ENCODE results near the gene DGKI.
"Not testable (repeated sequence)": the region's sequence is repeated elsewhere in the genome, so short reads cannot be mapped to it uniquely, and the experiment has no call there.

Gene DGKI

GRCh38 chr7:137734221-137734620 lies 112.6 kb downstream of the DGKI start:
- no peak for DNase-seq (ENCODE audit: low spot score)

DNA sequence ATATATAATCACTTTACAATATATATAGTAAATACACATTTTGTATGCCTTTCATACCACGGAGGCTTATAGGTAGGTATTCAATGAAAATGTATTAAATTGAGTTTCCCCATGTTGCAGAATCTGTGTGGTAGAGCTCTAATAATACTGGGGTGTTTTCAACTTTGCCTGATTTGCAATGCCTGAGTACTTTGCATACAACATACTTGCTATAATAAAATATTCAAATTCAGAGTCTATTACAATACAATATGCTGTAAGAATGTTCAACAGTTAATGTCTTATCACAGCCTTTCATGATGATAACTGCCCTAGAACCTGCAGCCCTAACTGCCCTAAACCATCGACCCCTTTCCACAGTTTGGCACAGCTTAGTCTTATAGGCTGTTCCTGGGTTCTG lies 114.6 kb downstream of the DGKI start:
- no peak for DNase-seq (ENCODE audit: low spot score)

GRCh38 chr7:137731436-137731835 lies 115.3 kb downstream of the DGKI start:
- DNase-seq (ENCODE audit: low spot score), result no peak

GRCh38 chr7:137728426-137728825 lies 118.3 kb downstream of the DGKI start:
- DNase-seq (ENCODE audit: low spot score), result no peak

GRCh38 chr7:137727413-137727812 lies 119.4 kb downstream of the DGKI start:
- DNase-seq (ENCODE audit: low spot score), result no peak

GRCh38 chr7:137718355-137718754 lies 128.4 kb downstream of the DGKI start:
- DNase-seq (ENCODE audit: low spot score), result no peak

DNA sequence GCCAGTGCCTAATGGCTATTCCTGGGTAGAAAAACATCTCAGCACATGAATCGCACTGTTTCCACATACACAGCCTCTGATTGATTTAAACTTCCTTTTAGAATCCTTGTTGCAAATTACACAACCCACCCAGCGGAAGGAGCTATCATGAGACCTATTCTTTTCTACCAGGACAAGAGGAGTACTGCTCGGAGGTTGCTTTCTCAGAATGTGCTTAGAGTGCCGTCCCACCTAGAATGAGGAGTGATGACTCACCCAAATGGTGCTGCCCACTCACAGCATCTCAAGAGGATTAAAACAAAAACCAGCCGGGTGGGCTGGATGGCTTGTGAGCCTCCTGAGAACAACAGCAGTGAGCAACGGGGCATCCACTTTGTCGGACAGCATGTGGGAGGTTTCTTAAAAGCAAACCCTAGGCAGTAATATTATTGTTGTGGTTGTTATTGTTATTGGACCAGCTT lies 128.9 kb downstream of the DGKI start:
- no peak for DNase-seq (ENCODE audit: low spot score)

DNA sequence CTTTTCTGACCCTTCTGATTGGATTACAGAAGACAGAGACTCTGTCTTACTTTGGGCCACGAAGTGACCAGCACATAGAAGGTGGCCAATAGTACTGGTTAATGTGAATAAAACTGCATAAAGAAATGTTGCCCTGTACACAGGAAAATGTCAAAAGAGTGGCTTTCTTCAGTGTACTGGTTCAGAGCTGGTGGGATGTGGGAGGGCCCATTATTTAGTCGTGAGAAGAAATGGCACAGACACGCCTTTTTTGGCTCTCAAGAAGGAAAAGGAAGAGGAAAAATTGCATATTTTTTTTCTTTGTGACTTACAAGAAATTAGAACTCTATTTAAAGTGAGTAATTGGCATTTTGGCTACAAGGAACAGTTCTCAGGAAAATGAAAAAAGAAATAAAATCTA lies 129.7 kb downstream of the DGKI start:
- DNase-seq (ENCODE audit: low spot score), result no peak

GRCh38 chr7:137716061-137716460 lies 130.7 kb downstream of the DGKI start:
- DNase-seq (ENCODE audit: low spot score), result no peak

DNA sequence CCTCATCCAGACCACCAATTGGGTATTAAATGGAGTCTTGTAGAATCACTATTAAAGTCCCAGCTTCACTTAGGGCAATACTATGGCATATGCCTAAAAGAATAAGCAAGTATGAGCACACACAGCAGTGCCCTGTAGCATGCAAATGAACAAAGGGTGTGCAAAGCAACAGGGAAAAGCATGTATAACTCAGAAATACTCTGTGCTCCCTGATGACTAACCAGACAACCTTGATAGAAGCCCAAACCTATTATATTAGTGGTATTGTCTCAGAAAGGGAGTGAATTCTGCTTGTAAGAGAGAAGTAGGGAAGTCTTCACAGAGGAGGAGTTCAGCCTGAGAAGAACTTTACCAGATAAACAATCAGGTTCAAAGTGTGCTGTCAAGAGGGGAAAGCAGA lies 131.2 kb downstream of the DGKI start:
- DNase-seq (ENCODE audit: low spot score), result no peak

GRCh38 chr7:137715121-137715520 lies 131.7 kb downstream of the DGKI start:
- DNase-seq (ENCODE audit: low spot score), result no peak

DNA sequence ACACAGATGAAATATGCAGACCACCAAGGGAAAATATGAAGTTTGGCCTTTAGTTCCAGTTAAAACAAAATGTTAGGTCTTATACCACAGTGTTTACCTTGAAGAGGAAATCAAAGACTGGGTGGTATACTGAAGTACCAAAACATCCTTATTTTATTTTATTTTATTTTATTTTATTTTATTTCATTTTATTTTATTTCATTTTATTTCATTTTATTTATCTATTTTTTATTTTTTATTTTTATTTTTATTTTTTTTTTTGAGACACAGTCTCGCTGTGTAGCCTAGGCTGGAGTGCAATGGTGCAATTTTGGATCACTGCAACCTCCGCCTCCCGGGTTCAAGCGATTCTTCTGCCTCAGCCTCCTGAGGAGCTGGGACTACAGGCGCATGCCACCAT lies 140.4 kb downstream of the DGKI start:
- not testable (repeated sequence) for DNase-seq (ENCODE audit: low spot score)

- no peak for DNase-seq (ENCODE audit: low spot score)
Observed at GRCh38 chr7:137704723-137705122, 142.1 kb downstream of the DGKI start.

GRCh38 chr7:137703291-137704010 lies 143.3 kb downstream of the DGKI start:
- DNase-seq (ENCODE audit: low spot score), result no peak

- no peak for DNase-seq (ENCODE audit: low spot score)
Observed at GRCh38 chr7:137696988-137697387, 149.8 kb downstream of the DGKI start.

- DNase-seq (ENCODE audit: low spot score), result no peak
Observed at GRCh38 chr7:137696376-137696775, 150.4 kb downstream of the DGKI start.

DNA sequence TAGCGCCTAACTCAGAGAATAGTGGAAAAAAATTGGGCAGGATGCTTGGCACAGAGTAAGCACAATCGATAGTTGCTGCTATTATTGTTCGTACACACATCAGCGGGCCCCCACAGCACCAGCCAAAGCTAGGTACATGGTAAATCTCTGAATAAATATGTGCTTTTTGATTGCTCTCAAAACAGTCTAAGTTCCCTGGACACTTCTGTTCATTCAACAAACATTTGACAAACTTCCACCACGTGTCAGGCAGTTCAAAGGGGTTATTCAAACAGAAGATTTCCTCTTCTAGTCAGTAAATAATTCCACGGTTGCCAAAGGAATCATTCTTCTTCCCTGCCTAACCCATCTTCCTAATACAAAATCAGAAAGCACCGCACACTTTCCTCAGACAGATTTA lies 150.8 kb downstream of the DGKI start:
- DNase-seq (ENCODE audit: low spot score), result no peak

DNA sequence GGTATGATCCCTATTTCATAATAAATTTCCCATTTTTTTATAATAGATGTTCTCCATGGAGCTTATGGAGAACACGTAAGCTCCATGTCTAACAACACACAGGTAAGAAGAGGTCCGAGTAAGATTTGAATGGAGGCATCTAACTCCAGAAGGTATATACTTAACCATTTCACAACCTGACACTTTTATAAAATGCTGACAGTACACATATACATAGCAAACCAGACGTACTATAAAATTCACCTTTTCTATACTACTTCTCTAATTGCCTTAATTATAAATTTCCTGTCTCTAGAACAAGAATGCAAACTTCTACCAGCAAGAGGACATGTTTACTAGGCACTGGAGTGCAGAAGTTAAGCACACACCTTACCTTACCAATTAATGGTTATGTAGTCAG lies 151.3 kb downstream of the DGKI start:
- DNase-seq (ENCODE audit: low spot score), result no peak

- DNase-seq (ENCODE audit: low spot score), result no peak
Observed at GRCh38 chr7:137694405-137694804, 152.4 kb downstream of the DGKI start.

DNA sequence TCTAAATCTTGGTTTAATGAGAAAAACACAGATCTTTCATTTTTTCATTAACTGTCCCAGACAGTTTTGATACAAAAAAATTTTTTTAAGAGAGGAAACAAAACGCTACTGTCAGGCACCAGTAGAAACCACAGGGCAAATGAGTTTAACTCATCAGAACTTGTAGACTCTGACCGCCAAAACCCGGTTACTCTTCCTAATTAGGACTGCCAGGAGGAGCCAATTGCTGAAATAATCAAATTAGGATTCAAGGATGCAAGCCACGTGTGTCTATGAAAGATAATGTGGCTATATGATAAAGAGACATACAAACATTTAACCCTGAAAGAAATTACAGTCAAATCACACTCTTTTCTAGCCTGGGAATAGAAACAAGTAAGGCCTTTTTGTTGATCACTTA lies 154.4 kb downstream of the DGKI start:
- no peak for DNase-seq (ENCODE audit: low spot score)

- no peak for DNase-seq (ENCODE audit: low spot score)
Observed at GRCh38 chr7:137691566-137691965, 155.2 kb downstream of the DGKI start.

DNA sequence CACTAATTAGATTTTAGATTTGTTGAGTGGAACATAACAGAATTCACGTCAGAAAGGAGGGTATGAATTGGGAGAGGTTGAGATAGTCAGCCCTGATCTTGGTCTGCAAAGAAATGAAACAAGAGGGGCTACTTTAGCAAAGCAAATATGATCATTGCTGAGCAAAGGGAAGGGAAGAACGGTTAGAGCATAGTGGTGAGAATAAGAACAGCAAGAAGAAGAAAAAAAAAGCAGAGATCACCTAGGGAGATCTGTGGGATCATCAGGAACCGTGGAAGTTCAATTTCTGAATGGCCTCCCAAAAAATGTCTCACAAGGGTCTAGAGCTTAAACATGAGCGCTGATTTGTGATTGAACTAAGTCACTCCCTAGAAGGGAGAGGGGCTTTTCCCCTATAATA lies 156.1 kb downstream of the DGKI start:
- DNase-seq (ENCODE audit: low spot score), result no peak

DNA sequence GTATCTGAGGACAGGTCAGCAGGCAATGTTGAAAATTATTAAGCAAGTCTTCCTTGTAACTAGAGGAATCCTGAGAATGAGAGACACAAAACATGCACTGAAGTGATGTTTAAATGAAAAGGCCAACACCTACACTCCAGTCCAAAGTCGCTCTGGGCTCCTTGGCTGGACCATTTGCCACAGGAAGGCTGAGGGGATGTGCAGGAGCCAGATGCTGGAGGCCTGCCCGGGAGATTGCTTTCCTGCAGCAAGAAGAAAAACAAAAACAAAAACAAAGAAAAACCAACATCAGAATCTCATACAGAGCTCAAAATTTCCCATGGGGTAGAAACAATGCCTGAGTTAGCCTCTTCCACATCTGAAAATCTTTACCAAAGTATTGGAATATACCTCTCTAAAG lies 157.0 kb downstream of the DGKI start:
- DNase-seq (ENCODE audit: low spot score), result no peak

DNA sequence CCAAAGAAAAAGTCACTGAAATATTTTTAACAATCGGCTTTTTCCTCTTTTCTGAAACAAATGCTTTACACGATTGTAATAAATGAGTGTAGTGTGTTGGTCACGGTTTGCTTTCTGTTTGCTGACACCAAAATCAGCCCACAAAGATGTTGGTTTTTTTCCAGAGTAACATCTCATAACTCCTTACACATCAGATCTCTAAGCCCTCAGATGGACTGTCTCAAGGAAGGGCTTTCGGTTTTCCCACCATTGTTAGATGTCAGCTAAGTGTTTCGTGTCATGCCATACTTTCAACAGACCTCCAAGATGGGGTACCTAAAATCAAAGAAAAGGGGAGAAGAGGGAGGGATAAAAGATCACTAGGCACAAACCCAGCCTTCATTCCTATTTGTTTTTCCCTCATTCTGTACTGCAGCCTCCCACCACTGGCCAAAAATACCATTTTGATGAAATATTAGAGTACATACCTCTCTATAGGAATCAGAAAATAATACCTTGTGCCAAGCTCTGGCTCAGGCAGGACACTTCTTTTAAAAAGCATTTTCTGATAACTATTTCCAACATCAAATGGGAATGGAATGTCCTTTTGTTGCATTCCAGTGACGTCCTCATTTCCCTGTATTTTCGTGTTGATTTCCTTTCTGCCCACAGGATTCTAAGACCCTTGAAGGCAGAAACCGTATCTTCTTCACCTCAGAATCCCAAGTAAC lies 159.1 kb downstream of the DGKI start:
- no peak for DNase-seq (ENCODE audit: low spot score)

Measured in NAMALWA (cell line).